Renal cortex interstitium (tissue), 11 donors: Measurements from ENCODE around the gene LSM14A. TPM values are rescaled to one million over a fixed set of nuclear protein-coding genes. Genes with fewer than 3 reads are reported as not detected.
A peak's percentile ranks its signal among the peaks of the same experiment; 100 is the strongest.
"Not testable (repeated sequence)": the region's sequence is repeated elsewhere in the genome, so short reads cannot be mapped to it uniquely, and the experiment has no call there.

ENCODE experiments used
- DNase-seq, 11 donors: peaks; one replicate each; pipeline ENCODE4 v3.0.0-alpha.2; 2013; ENCODE audit warnings: low read depth in 9 of 11, low spot score in 4 of 11; ENCODE audit errors: extremely low read depth in 1 of 11
- polyA plus RNA-seq, 3 donors: library from polyadenylated mRNA; unstranded; fragments of 120-200 nt; gene quantifications; one replicate each; pipeline ENCODE4 v1.2.1, GENCODE V29; 2013; ENCODE audit not compliant: insufficient read length in 3 of 3

The LSM14A gene
- polyA plus RNA-seq, 3 donors: 174 to 200 (median 189) TPM

GRCh38 chr19:34142440-34142839, 29.9 kb upstream of the LSM14A start:
- no peak for DNase-seq

DNA sequence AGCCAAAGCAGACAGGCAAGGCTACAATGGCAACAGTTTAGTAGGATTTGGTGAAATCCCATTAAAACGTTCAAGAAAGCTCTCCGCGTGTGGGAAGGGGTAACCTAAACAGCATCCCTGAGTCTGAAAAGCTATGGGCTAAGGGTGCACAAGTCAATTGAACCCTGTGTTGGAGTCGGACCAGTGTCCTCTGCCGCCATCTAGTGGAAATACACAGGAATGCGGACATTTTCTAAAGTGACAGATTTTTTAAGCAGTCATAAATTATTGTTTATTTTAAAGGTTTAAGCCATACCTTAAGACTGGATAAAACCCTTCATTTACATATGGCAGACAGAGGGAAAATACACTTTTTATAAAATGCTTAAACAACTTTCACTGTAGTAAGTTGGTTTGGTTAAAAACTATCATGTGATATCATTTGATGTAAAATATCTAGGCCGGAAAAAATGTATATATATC, 26.5 kb upstream of the LSM14A start:
- peak; percentile 36 to 66 (median 46) for DNase-seq

GRCh38 chr19:34148658-34149185, 23.6 kb upstream of the LSM14A start:
- DNase-seq: no peak

DNA sequence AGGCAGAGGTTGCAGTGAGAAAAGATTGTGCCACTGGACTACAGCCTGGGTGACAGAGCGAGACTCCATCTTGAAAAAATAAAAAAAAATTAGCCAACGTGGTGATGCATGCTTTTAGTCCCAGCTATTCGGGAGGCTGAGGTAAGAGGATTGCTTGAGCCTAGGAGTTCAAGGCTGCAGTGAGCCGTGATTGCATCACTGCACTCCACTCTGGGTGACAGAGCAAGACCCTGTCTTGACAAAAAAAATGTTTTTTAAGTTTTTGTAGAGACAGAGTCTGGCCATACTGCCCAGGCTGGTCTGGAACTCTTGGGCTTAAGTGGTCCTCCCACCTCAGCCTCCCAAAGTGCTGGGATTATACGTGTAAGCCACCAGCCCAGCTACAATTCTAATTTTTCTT, 22.4 kb upstream of the LSM14A start:
- DNase-seq: no peak

DNA sequence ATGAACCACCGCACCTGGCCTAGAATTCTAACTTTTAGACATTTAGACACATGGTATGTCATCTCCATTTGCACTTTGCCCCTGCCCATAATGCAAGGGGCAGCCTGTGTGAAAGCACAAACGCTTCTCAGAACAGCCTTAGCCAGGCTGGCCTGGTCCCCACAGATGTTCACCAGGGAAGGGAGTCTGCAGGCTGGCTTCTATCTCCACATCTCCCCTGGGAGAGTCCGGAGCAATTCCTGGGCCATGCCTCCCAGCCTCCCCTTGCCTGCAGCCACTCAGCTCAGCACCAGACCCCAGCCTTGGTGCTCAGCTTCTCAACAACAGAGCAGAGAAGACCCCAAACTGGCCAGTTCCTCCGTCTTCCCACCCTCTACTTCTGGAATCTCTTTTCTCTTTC, 21.7 kb upstream of the LSM14A start:
- DNase-seq: no peak

DNA sequence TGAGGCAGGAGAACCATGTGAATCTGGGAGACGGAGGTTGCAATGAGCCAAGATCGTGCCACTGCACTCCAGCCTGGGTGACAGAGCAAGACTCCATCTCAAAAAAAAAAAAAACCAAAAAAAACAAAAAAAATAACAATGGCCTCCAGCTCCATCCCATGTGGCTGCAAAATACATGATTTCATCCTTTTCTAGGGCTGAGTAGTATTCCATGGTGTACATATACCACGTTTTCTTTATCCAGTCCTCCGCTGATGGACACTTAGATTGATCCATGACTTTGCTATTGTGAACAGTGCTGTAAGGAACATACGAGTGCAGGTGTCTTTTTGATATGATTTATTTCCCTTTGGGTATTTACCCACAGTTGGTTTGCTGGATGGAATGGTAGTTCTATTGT, 20.9 kb upstream of the LSM14A start:
- DNase-seq: no peak

- no peak for DNase-seq
These were observed 17.9 kb upstream of the LSM14A start for GRCh38 chr19:34154401-34154800.

DNA sequence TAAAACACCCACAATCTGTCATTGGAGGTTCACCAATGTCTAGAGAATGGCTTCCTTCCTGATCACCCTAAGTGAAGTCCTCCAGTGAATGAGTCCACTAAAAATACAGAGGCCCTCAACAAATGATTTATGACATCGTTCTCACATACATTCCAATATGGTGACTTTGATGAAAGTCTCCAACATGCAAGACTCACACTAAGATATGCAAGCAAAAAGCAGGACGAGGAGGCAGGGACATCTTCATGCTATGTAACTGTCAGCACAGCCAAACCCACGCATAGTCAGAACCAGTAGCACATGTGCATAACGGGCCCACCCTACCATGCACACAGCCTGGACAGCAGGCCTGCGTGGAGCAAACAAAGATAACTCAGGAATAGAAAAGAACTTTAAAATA, 16.6 kb upstream of the LSM14A start:
- no peak for DNase-seq

- DNase-seq: not testable (repeated sequence)
These were observed 13.3 kb upstream of the LSM14A start for GRCh38 chr19:34158966-34159365.

- not testable (repeated sequence) for DNase-seq
These were observed 12.8 kb upstream of the LSM14A start for GRCh38 chr19:34159541-34159940.

GRCh38 chr19:34161902-34162301, 10.4 kb upstream of the LSM14A start:
- DNase-seq: not testable (repeated sequence)

DNA sequence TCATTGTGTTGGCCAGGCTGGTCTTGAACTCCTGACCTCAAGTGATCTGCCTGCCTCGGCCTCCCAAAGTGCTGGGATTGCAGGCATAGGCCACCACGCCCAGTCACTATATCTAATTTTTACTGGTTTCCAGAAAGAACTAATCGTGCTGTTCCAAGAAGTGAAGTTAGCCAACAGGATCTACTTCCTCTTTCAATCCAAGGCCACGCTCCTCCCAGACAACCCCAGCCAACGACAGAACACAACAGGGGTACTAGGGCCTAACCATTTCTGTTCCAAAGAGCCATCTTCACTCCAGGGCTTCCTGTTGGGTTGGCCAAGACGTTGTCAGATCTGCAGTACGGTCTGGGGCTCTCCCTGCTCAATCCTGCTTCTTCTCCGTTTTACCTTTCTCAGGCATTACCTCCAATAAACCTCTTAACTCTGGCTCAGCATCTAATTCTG, 7.0 kb upstream of the LSM14A start:
- no peak for DNase-seq

DNA sequence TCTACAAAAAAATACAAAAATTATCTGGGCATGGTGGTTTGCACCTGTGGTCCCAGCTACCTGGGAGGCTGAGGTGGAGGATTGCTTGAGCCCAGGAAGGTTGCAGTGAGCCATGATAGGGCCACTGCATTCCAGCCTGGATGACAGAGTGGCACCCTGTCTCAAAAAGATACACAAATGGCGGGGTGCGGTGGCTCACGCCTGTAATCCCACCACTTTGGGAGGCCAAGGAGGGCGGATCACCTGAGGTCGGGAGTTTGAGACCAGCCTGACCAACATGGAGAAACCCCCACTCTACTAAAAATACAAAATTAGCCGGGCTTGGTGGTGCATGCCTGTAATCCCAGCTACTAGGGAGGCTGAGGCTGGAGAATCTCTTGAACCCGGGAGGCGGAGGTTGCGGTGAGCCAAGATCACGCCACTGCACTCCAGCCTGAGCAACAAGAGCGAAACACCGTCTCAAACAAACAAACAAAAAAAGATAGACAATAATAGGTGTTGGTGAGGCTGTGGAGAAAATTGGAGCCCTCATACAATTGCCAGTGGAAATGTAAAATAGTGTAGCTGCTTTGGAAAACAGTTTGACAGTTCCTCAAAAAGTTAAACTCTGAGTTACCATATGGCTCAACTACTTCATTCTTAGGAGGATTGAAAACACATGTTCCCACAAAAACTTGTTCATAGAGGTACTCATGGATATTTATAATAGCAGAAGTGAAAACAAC, 2.7 kb upstream of the LSM14A start:
- DNase-seq: not testable (repeated sequence)

GRCh38 chr19:34171539-34171876, 796 bp upstream of the LSM14A start:
- no peak for DNase-seq

GRCh38 chr19:34172661-34173192, 423 bp downstream of the LSM14A start:
- DNase-seq: peak in 6 of 11 donors; percentile 20 to 50 (median 44)

GRCh38 chr19:34173193-34173956, 1.1 kb downstream of the LSM14A start:
- DNase-seq: peak in 10 of 11 donors; percentile 25 to 65 (median 54)

DNA sequence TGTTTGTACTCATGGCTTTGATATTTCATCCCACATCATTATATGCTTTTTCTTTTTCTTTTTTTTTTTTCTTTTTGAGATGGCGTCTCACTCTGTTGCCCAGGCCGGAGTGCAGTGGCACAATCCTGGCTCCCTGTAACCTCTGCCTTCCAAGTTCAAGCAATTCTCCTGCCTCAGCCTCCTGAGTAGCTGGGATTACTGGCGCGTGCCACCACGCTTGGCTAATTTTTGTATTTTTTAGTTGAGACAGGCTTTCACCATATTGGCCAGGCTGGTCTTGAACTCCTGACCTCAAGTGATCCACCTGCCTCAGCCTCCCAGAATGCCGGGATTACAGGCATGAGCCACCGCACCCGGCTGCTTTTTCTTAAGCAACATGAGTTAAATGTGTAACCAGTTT, 2.9 kb downstream of the LSM14A start:
- DNase-seq: not testable (repeated sequence)

- DNase-seq: no peak
These were observed 4.3 kb downstream of the LSM14A start for GRCh38 chr19:34176581-34176980.

- no peak for DNase-seq
These were observed 5.9 kb downstream of the LSM14A start for GRCh38 chr19:34178274-34178610.

- DNase-seq: no peak
These were observed 6.8 kb downstream of the LSM14A start for GRCh38 chr19:34179066-34179465.
